ENCODE results near the gene ZSCAN25.

DNA sequence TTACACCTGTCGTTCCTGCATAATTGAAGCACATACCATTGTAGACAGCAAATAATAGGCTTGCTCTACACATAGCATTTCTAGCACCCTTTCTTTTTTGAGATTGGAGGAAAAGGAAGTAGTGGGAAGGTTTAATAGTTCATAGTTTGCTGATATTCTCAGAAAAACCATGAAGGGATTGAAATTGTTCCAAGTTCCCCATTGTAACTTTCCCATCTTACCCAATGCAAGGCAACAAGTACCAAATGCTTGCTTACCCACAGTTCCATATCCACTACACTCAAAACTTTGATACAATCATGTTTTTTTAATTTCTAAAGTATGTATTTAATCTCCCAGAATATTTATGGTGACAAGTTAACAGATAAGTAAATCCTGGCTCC, 49.3 kb downstream of the ZSCAN25 start:
- TF ChIP-seq POLR2AphosphoS5 (IDR thresholded peaks at IDR 0.05; ENCODE audit: low read depth, low read length), result no peak
- TF ChIP-seq, protein P1, sequence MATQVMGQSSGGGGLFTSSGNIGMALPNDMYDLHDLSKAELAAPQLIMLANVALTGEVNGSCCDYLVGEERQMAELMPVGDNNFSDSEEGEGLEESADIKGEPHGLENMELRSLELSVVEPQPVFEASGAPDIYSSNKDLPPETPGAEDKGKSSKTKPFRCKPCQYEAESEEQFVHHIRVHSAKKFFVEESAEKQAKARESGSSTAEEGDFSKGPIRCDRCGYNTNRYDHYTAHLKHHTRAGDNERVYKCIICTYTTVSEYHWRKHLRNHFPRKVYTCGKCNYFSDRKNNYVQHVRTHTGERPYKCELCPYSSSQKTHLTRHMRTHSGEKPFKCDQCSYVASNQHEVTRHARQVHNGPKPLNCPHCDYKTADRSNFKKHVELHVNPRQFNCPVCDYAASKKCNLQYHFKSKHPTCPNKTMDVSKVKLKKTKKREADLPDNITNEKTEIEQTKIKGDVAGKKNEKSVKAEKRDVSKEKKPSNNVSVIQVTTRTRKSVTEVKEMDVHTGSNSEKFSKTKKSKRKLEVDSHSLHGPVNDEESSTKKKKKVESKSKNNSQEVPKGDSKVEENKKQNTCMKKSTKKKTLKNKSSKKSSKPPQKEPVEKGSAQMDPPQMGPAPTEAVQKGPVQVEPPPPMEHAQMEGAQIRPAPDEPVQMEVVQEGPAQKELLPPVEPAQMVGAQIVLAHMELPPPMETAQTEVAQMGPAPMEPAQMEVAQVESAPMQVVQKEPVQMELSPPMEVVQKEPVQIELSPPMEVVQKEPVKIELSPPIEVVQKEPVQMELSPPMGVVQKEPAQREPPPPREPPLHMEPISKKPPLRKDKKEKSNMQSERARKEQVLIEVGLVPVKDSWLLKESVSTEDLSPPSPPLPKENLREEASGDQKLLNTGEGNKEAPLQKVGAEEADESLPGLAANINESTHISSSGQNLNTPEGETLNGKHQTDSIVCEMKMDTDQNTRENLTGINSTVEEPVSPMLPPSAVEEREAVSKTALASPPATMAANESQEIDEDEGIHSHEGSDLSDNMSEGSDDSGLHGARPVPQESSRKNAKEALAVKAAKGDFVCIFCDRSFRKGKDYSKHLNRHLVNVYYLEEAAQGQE (IDR thresholded peaks at IDR 0.05; ENCODE audit: insufficient read depth in 1 of 2, low read depth in 2 of 2, low read length in 2 of 2), result no peak
